Measurements from ENCODE around the gene DDO.

Gene DDO

GRCh38 chr6:110385458-110385863, 29.9 kb downstream of the DDO start:
- Histone ChIP-seq H3K4me3 (no peak overlapping the region), H3K27ac (no peak overlapping the region)

GRCh38 chr6:110378552-110378951, 36.8 kb downstream of the DDO start:
- no peak overlapping the region for H3K4me3 ChIP-seq
- no peak overlapping the region for H3K27ac ChIP-seq

- peak overlapping the region in 1 of 21 experiments; percentile 12 for H3K27ac ChIP-seq
- H3K4me3 ChIP-seq: no peak overlapping the region
Observed at GRCh38 chr6:110369066-110369465, 46.3 kb downstream of the DDO start.

- Histone ChIP-seq H3K4me3 (no peak overlapping the region), H3K27ac (peak overlapping the region in 1 of 21 experiments; percentile 12)
Observed at GRCh38 chr6:110368284-110368683, 47.1 kb downstream of the DDO start.

GRCh38 chr6:110367825-110368224, 47.5 kb downstream of the DDO start:
- H3K27ac ChIP-seq: no peak overlapping the region
- H3K4me3 ChIP-seq: no peak overlapping the region

- Histone ChIP-seq H3K27ac (peak overlapping the region in 1 of 21 experiments; percentile 48), H3K4me3 (no peak overlapping the region)
Observed at GRCh38 chr6:110366975-110367374, 48.4 kb downstream of the DDO start.

- H3K27ac ChIP-seq: no peak overlapping the region
- H3K4me3 ChIP-seq: no peak overlapping the region
Observed at GRCh38 chr6:110366256-110366655, 49.1 kb downstream of the DDO start.

GRCh38 chr6:110364364-110365105, 50.8 kb downstream of the DDO start:
- Histone ChIP-seq H3K27ac (no peak overlapping the region), H3K4me3 (no peak overlapping the region)

GRCh38 chr6:110363748-110364147, 51.6 kb downstream of the DDO start:
- H3K27ac ChIP-seq: no peak overlapping the region

GRCh38 chr6:110360676-110361075, 54.7 kb downstream of the DDO start:
- H3K27ac ChIP-seq: no peak overlapping the region
- no peak overlapping the region for H3K4me3 ChIP-seq

More at GRCh38 chr6:110363748-110364147, 51.6 kb downstream of the DDO start:
- no peak overlapping the region for H3K4me3 ChIP-seq

GRCh38 chr6:110359556-110359955, 55.8 kb downstream of the DDO start:
- no peak overlapping the region for H3K27ac ChIP-seq
- no peak overlapping the region for H3K4me3 ChIP-seq

GRCh38 chr6:110358553-110359160, 56.7 kb downstream of the DDO start:
- Histone ChIP-seq H3K27ac (peak overlapping the region in 15 of 21 experiments; percentile 9 to 87 (median 73)), H3K4me3 (peak overlapping the region in 6 of 7 experiments; percentile 15 to 40 (median 32))

GRCh38 chr6:110357664-110358552, 57.5 kb downstream of the DDO start, which contains the start of gene METTL24:
Gene METTL24, minus strand, starts transcription at chr6:110358349. Its CDS starts 77 bp downstream, at chr6:110358272.
- Histone ChIP-seq H3K27ac (peak within 1 kb of the TSS in 16 of 21 experiments; percentile 1 to 87 (median 74)), H3K4me3 (peak within 1 kb of the TSS; percentile 27 to 40 (median 36))

GRCh38 chr6:110357298-110357663, 58.1 kb downstream of the DDO start:
- H3K27ac ChIP-seq: peak overlapping the region in 14 of 21 experiments; percentile 1 to 81 (median 62)

GRCh38 chr6:110356778-110357177, 58.6 kb downstream of the DDO start:
- Histone ChIP-seq H3K4me3 (peak overlapping the region in 1 of 7 experiments; percentile 39), H3K27ac (peak overlapping the region in 8 of 21 experiments; percentile 51 to 81 (median 70))

More at GRCh38 chr6:110357298-110357663, 58.1 kb downstream of the DDO start:
- peak overlapping the region; percentile 21 to 40 (median 36) for H3K4me3 ChIP-seq

- H3K4me3 ChIP-seq: no peak overlapping the region
Observed at GRCh38 chr6:110355727-110356126, 59.6 kb downstream of the DDO start.

GRCh38 chr6:110355022-110355421, 60.4 kb downstream of the DDO start:
- Histone ChIP-seq H3K4me3 (no peak overlapping the region), H3K27ac (peak overlapping the region in 1 of 21 experiments; percentile 9)

More at GRCh38 chr6:110355727-110356126, 59.6 kb downstream of the DDO start:
- H3K27ac ChIP-seq: peak overlapping the region in 1 of 21 experiments; percentile 9

- Histone ChIP-seq H3K27ac (no peak overlapping the region), H3K4me3 (no peak overlapping the region)
Observed at GRCh38 chr6:110354153-110354552, 61.2 kb downstream of the DDO start.

- peak overlapping the region in 2 of 21 experiments; percentile 46 to 63 for H3K27ac ChIP-seq
Observed at GRCh38 chr6:110353457-110354001, 61.8 kb downstream of the DDO start.

More at GRCh38 chr6:110353457-110354001, 61.8 kb downstream of the DDO start:
- no peak overlapping the region for H3K4me3 ChIP-seq

Measured in skin epidermis (tissue), 12 donors.